Retinal pigment epithelial cell (primary cell): ENCODE data around the gene SLC8A2.
"Not testable (repeated sequence)": the region's sequence is repeated elsewhere in the genome, so short reads cannot be mapped to it uniquely, and the experiment has no call there.

ENCODE experiments used
- DNase-seq: peaks from one replicate; pipeline ENCODE4 v3.0.0-alpha.2; 2010; ENCODE audit warnings: low read depth
- H3K4me3 ChIP-seq: 2 replicates; pipeline ENCODE4 v1.5.1; 2011; ENCODE audit warnings: mild to moderate bottlenecking, low read length, control low read depth, moderate library complexity
- CTCF ChIP-seq: conservative IDR thresholded peaks from 2 replicates; pipeline ENCODE4 v1.5.1; 2011; ENCODE audit warnings: low read depth, low read length, control low read depth, inconsistent platforms

The SLC8A2 gene

GRCh38 chr19:47416643-47416985 is 55.1 kb downstream of the SLC8A2 start:
- H3K4me3 ChIP-seq = no peak overlapping the region
- no peak for TF ChIP-seq CTCF
- no peak for DNase-seq

- H3K4me3 ChIP-seq = no peak overlapping the region
- no peak for DNase-seq
- no peak for TF ChIP-seq CTCF
Observed at GRCh38 chr19:47415953-47416642, 55.6 kb downstream of the SLC8A2 start.

- H3K4me3 ChIP-seq = no peak overlapping the region
- no peak for DNase-seq
- TF ChIP-seq CTCF = peak; percentile 35
Observed at GRCh38 chr19:47414469-47414868, 57.2 kb downstream of the SLC8A2 start.

- TF ChIP-seq CTCF = no peak
- no peak for DNase-seq
- no peak overlapping the region for H3K4me3 ChIP-seq
Observed at GRCh38 chr19:47413941-47414340, 57.8 kb downstream of the SLC8A2 start.

GRCh38 chr19:47411696-47412095 is 60.0 kb downstream of the SLC8A2 start:
- DNase-seq, H3K4me3 ChIP-seq: not testable (repeated sequence)

GRCh38 chr19:47411101-47411500 is 60.6 kb downstream of the SLC8A2 start:
- H3K4me3 ChIP-seq = no peak overlapping the region
- no peak for TF ChIP-seq CTCF
- no peak for DNase-seq

GRCh38 chr19:47408156-47408938 is 63.3 kb downstream of the SLC8A2 start:
- no peak overlapping the region for H3K4me3 ChIP-seq
- no peak for DNase-seq

More at GRCh38 chr19:47408156-47408938, 63.3 kb downstream of the SLC8A2 start:
- TF ChIP-seq CTCF = no peak
